ENCODE measurements around the gene CCL18. TPM values are rescaled to one million over a fixed set of nuclear protein-coding genes. Genes with fewer than 3 reads are reported as not detected.

Gene CCL18
- total RNA-seq, 1 donor from 2014 or later: not detected

Other genes starting within 250 kb of the CCL18 start
- not detected in 2 replicates for gene HEATR9, start 195.4 kb upstream of the CCL18 start, total RNA-seq
- 1.6 and 1.8 TPM in 2 replicates for gene CCL5, start 183.9 kb upstream of the CCL18 start, total RNA-seq
- 0.47 TPM in 1 of 2 replicates, not detected in the other for gene RDM1, start 133.5 kb upstream of the CCL18 start, total RNA-seq
- not detected in 2 replicates for gene LYZL6, start 120.6 kb upstream of the CCL18 start, total RNA-seq
- gene CCL16, start 82.8 kb upstream of the CCL18 start, total RNA-seq: not detected in 2 replicates
- gene CCL14, start 77.5 kb upstream of the CCL18 start, total RNA-seq: 5.6 and 11.2 TPM in 2 replicates
- gene CCL15, start 62.7 kb upstream of the CCL18 start, total RNA-seq: not detected in 2 replicates
- gene CCL23, start 46.3 kb upstream of the CCL18 start, total RNA-seq: not detected in 2 replicates
- gene CCL3, start 25.9 kb downstream of the CCL18 start, total RNA-seq: not detected in 2 replicates
- not detected in 2 replicates for gene CCL4, start 39.6 kb downstream of the CCL18 start, total RNA-seq
- 0.39 and 1.3 TPM in 2 replicates for gene TBC1D3B, start 112.4 kb downstream of the CCL18 start, total RNA-seq
- gene CCL3L1, start 132.5 kb downstream of the CCL18 start, total RNA-seq: not detected in 2 replicates
- gene CCL4L2, start 146.8 kb downstream of the CCL18 start, total RNA-seq: not detected in 2 replicates
- gene TBC1D3I, start 200.3 kb downstream of the CCL18 start, total RNA-seq: 1.5 and 1.6 TPM in 2 replicates